Measurements from ENCODE around the gene AGFG1.

The AGFG1 gene

GRCh38 chr2:227471924-227472264 lies at the start of gene AGFG1:
Gene AGFG1, plus strand, starts transcription at chr2:227472156. Its CDS starts 266 bp downstream, at chr2:227472422.
- peak; percentile 96 for DNase-seq (ENCODE audit: low spot score)

GRCh38 chr2:227423656-227424499 lies 48.1 kb upstream of the AGFG1 start:
- DNase-seq (ENCODE audit: low spot score): no peak

GRCh38 chr2:227428731-227429285 lies 43.1 kb upstream of the AGFG1 start:
- DNase-seq (ENCODE audit: low spot score): no peak

GRCh38 chr2:227430639-227431038 lies 41.3 kb upstream of the AGFG1 start:
- DNase-seq (ENCODE audit: low spot score): no peak

- no peak for DNase-seq (ENCODE audit: low spot score)
Observed at GRCh38 chr2:227433171-227433570, 38.8 kb upstream of the AGFG1 start.

GRCh38 chr2:227436436-227437174 lies 35.4 kb upstream of the AGFG1 start:
- no peak for DNase-seq (ENCODE audit: low spot score)

GRCh38 chr2:227439214-227439613 lies 32.7 kb upstream of the AGFG1 start:
- DNase-seq (ENCODE audit: low spot score): no peak

GRCh38 chr2:227442639-227443038 lies 29.3 kb upstream of the AGFG1 start:
- DNase-seq (ENCODE audit: low spot score): no peak

GRCh38 chr2:227443889-227444568 lies 27.9 kb upstream of the AGFG1 start:
- DNase-seq (ENCODE audit: low spot score): no peak

GRCh38 chr2:227447606-227448005 lies 24.4 kb upstream of the AGFG1 start:
- no peak for DNase-seq (ENCODE audit: low spot score)

- no peak for DNase-seq (ENCODE audit: low spot score)
Observed at GRCh38 chr2:227450311-227450841, 21.6 kb upstream of the AGFG1 start.

GRCh38 chr2:227450926-227451654 lies 20.9 kb upstream of the AGFG1 start:
- DNase-seq (ENCODE audit: low spot score): no peak

- DNase-seq (ENCODE audit: low spot score): no peak
Observed at GRCh38 chr2:227451655-227451992, 20.3 kb upstream of the AGFG1 start.

- no peak for DNase-seq (ENCODE audit: low spot score)
Observed at GRCh38 chr2:227453810-227454209, 18.1 kb upstream of the AGFG1 start.

GRCh38 chr2:227454323-227454860 lies 17.6 kb upstream of the AGFG1 start:
- DNase-seq (ENCODE audit: low spot score): no peak

- no peak for DNase-seq (ENCODE audit: low spot score)
Observed at GRCh38 chr2:227455200-227455599, 16.8 kb upstream of the AGFG1 start.

GRCh38 chr2:227456102-227456501 lies 15.9 kb upstream of the AGFG1 start:
- no peak for DNase-seq (ENCODE audit: low spot score)

- DNase-seq (ENCODE audit: low spot score): no peak
Observed at GRCh38 chr2:227456772-227457171, 15.2 kb upstream of the AGFG1 start.

GRCh38 chr2:227460070-227460485 lies 11.9 kb upstream of the AGFG1 start:
- DNase-seq (ENCODE audit: low spot score): no peak

GRCh38 chr2:227460833-227461232 lies 11.1 kb upstream of the AGFG1 start:
- DNase-seq (ENCODE audit: low spot score): no peak

- DNase-seq (ENCODE audit: low spot score): no peak
Observed at GRCh38 chr2:227461811-227462461, 10.0 kb upstream of the AGFG1 start.

Measured in iPS-NIHi11 (cell line).